Measurements from ENCODE around the gene RMP24.
A peak's percentile ranks its signal among the peaks of the same experiment; 100 is the strongest.
"Not testable (repeated sequence)": the region's sequence is repeated elsewhere in the genome, so short reads cannot be mapped to it uniquely, and the experiment has no call there.

The RMP24 gene

GRCh38 chr18:35962320-35962719 is 10.2 kb upstream of the RMP24 start:
- no peak for DNase-seq (ENCODE audit: low read depth)
- H3K4me3 ChIP-seq (ENCODE audit: low read depth, low read length): no peak overlapping the region

DNA sequence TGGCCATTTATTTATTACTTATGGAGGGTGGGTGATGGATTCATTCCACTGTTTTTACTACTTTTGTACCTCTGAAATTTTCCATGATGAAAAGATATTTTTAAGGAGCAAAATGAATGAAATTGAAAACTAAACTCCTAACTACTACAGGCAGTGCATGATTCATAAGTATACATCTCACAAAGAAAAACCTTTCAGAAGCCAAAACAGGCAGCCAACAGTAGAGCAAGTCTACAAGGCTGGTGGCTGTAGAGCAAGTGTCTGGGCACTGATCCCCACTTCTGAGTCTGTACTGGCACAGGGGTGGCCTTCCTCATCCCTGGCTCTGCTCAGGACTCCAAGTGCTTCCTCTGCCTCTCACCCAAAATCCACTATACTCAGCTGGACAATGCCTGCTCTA is 8.2 kb upstream of the RMP24 start:
- no peak overlapping the region for H3K4me3 ChIP-seq (ENCODE audit: low read depth, low read length)

DNA sequence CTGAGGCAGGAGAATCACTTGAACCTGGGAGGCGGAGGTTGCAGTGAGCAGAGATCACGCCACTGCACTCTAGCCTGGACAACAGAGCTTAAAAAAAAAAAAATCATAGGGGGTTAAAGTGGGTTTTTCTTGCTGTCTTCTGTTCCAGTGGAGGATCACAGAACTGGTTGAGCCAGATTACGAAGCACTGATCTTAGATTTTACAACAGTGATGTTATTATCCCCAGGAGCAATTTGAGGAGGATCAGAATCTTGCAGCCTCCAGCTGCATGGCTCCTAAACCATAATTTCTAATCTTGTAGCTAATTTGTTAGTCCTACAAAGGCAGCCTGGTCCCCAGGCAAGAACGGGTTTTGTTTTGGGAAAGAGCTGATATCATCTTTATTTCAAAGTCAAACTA is 4.6 kb upstream of the RMP24 start:
- DNase-seq (ENCODE audit: low read depth); H3K4me3 ChIP-seq (ENCODE audit: low read depth, low read length): not testable (repeated sequence)

More for the DNA sequence above, 8.2 kb upstream of the RMP24 start:
- DNase-seq (ENCODE audit: low read depth): no peak

GRCh38 chr18:35968278-35968880 is 4.1 kb upstream of the RMP24 start:
- no peak overlapping the region for H3K4me3 ChIP-seq (ENCODE audit: low read depth, low read length)
- no peak for DNase-seq (ENCODE audit: low read depth)

DNA sequence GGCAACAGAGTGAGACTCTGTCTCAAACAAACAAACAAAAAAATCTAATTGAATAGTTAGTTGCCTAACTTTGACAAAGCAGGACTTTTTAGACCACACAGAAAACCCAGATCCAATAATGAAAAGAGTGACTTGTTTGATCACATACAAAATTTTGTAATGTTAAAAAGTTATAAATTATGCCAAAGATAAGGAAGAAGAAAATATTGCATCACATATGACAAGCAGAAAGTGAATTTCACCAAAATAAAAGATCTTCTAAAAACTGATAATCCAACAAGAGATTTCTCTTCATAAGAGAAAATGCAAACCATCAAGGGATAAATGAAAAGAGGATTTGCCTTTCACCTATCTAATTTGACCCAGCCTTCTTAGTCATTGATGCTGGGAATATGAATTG is 2.8 kb upstream of the RMP24 start:
- DNase-seq (ENCODE audit: low read depth): no peak
- no peak overlapping the region for H3K4me3 ChIP-seq (ENCODE audit: low read depth, low read length)

DNA sequence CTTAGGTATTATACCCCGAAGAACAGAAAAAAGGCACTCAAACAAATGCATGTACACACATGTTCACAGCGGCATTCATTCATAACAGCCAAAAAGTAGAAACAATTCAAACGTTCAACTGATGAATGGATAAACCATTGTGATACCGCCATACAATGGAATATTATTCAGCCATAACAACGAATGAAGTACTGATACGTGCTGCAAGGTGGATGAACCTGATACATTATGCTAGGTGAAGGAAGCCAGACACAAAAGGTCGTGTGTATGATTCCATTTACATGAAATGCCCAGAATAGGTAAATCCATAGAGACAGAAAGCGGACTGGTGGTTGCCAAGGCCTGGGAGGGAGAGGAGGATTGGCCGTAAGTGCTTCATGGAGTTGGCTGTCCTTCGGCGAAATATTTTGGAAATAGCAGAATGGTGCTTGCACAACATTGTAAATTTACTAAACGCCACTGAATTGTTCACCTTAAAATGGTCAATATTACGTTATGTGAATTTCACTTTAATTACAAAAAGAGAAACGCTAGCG is 750 bp upstream of the RMP24 start:
- H3K4me3 ChIP-seq (ENCODE audit: low read depth, low read length): peak overlapping the region; percentile 91

GRCh38 chr18:35973650-35974049 is 1.2 kb downstream of the RMP24 start:
- no peak for DNase-seq (ENCODE audit: low read depth)
- peak overlapping the region; percentile 91 for H3K4me3 ChIP-seq (ENCODE audit: low read depth, low read length)

More for the DNA sequence above, 750 bp upstream of the RMP24 start:
- no peak for DNase-seq (ENCODE audit: low read depth)

DNA sequence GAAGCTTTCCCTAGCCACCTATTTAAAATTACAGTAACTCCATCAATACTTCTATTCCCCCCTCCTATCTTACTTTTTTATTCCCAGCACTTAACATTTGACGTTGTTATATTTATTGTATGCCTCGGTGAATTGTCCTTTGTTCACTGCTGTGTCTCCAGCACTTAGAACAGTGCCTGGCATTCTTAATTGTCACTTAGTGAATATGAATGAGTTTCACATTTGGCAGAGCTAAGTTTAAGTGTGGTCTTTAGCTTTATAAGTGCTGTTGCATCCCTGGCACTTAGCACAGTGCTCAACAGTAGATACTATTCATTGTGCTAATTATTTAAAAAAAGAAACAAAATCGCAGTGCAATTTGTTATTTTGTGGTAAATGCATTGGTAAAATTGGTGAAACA is 1.7 kb downstream of the RMP24 start:
- H3K4me3 ChIP-seq (ENCODE audit: low read depth, low read length): no peak overlapping the region
- DNase-seq (ENCODE audit: low read depth): no peak

DNA sequence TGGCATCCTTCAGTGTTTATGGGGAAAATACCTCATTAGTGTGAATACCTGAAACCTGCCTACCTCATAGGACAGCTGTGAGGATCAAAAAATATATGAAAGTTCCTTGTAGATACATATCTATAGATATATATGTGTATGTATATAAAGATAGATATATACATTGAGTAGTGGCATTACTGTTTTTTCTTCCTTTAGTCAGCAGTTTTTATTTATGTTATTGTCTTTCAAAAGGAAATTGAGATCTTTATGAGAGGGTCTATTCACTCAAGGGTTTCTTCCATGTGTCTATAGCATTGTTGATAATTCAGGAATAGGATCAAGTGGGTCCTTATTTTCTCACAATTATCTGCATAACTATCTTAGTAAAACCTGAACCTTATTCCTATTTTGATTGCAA is 6.6 kb downstream of the RMP24 start:
- H3K4me3 ChIP-seq (ENCODE audit: low read depth, low read length): no peak overlapping the region
- DNase-seq (ENCODE audit: low read depth): no peak

GRCh38 chr18:35982409-35983114 is 10.1 kb downstream of the RMP24 start:
- DNase-seq (ENCODE audit: low read depth): peak; percentile 74
- H3K4me3 ChIP-seq (ENCODE audit: low read depth, low read length): no peak overlapping the region

DNA sequence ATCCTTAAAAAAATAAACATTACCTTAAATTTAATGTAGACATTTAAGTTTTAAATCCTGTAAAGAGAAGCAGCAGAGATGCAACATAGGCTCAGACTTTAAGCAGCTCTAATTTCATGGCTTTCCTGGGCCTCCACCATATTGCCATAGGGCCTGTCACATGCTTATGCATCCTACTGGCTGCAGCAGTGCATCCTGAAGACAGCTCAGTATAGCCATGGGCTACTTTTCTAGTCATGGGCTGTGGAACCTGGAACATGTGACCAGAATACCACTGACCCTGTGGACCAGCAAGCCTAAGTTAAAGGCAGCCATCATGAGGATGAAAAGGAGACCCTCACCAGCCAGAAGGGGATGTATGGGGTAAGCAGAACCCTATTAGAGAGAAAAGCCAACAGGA is 10.7 kb downstream of the RMP24 start:
- no peak for DNase-seq (ENCODE audit: low read depth)
- H3K4me3 ChIP-seq (ENCODE audit: low read depth, low read length): no peak overlapping the region

DNA sequence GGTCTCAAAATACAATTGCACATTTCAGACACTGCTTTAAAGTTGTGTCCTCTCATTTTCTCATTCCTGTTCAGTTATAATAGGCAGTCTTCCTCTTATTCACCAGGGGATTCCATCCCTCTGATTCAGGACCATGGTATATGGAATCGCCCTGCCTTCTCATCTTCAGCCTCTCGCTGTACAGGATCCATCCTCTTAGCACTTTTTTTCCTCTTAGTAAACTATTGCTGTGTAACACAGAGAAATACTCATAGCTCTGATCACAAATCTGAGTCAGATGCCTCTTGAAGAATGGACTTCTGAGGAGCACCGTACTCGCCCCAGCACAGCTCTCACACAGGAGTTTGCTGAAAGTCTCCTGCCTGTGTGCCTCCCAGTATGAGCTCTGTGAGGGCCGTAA is 11.3 kb downstream of the RMP24 start:
- H3K4me3 ChIP-seq (ENCODE audit: low read depth, low read length): no peak overlapping the region
- peak; percentile 60 for DNase-seq (ENCODE audit: low read depth)

- no peak overlapping the region for H3K4me3 ChIP-seq (ENCODE audit: low read depth, low read length)
- DNase-seq (ENCODE audit: low read depth): no peak
Measured at GRCh38 chr18:35991696-35992095, 19.2 kb downstream of the RMP24 start.

DNA sequence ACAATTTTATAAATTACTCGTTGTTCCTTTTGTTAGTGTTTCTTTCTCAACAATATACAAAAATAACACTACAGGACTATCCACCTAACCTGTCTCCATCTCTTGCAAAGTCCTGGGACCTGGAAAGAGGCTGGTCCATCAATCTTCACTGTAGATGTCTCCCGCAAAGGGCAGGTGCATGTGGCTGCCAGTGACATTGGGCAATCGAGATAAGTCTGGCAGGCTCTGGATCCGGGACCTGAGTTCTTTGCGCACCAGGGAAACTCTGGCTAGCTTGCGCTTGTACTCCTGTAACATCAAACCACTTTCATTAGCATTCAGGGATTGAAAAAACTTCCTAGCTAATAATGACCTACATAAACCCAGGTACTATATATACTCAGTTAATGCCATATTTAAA is 20.5 kb downstream of the RMP24 start:
- DNase-seq (ENCODE audit: low read depth): no peak
- no peak overlapping the region for H3K4me3 ChIP-seq (ENCODE audit: low read depth, low read length)

DNA sequence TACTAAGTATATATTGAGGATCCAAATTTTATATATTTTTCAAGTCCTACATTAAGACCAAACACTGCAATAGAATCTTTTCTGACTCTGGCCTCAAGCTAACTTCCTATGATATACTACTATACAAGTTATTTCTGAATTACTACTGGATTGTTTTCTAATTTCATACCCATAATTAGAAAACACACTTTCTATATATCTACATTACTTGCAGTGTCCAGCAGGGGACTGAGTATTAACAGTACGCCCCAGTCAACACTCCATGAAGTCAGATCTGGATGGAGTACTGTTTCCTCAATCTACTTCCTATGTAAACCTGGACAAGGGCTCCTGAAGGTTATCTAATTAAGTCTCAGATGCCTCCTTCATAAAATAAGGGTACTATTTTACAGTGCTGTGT is 26.5 kb downstream of the RMP24 start:
- no peak for DNase-seq (ENCODE audit: low read depth)
- H3K4me3 ChIP-seq (ENCODE audit: low read depth, low read length): no peak overlapping the region

DNA sequence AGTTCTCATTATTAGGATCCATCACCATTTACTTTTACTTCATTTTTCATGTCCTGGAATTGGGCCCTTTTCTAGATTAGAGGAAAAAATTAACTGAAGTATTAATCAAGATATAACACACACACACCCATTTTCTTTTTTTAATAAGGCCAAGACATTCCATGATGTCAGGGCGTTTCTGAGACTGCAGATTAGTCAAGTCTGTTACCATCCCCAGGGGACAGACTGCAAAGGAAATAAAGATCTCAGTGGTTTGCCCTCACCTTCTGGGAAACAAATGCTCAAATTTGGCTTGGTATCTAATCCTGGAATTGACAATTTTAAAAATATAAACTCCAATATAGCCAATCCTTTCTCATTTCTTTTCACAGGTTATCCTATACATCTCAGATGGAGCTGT is 27.4 kb downstream of the RMP24 start:
- no peak for DNase-seq (ENCODE audit: low read depth)
- H3K4me3 ChIP-seq (ENCODE audit: low read depth, low read length): no peak overlapping the region

- DNase-seq (ENCODE audit: low read depth): no peak
- H3K4me3 ChIP-seq (ENCODE audit: low read depth, low read length): no peak overlapping the region
Measured at GRCh38 chr18:36006997-36007396, 34.5 kb downstream of the RMP24 start.

DNA sequence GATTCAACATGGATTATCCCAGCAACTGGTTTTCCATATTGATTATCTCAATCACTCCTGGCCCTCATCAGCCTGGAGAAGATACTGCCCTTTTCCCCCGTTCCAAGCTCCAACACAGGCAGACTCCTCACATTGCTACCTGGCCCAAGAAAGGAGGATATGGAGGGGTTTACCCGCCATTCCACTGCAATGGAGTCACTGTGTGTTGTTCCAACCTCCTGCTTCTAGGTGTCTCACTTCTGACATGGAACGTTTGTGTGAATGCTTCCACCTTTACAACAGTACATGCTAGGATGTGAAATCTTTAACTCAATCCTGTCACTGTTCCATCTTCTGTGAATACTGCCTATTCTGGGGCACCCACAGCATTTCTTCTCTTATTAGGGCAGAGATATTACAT is 36.7 kb downstream of the RMP24 start:
- no peak overlapping the region for H3K4me3 ChIP-seq (ENCODE audit: low read depth, low read length)
- no peak for DNase-seq (ENCODE audit: low read depth)

- DNase-seq (ENCODE audit: low read depth): no peak
- H3K4me3 ChIP-seq (ENCODE audit: low read depth, low read length): no peak overlapping the region
Measured at GRCh38 chr18:36012891-36013290, 40.4 kb downstream of the RMP24 start.

DNA sequence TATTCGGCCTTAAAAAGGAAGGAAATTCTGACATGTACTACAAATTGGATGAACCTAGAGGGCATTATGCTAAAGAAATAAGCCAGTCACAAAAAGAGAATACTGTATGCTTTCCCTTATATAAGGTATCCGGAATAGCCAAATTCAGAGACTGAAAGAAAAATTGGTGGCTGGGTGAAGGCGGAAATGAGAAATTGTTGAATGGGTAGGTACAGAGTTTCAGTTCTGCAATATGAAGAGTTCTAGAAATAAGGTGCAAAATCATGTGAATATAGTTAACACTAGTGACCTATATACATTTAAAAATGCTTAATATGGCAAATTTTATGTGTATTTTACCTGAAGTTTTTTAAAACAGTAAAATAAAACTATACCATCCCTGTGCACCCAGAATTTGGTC is 43.1 kb downstream of the RMP24 start:
- DNase-seq (ENCODE audit: low read depth): no peak
- no peak overlapping the region for H3K4me3 ChIP-seq (ENCODE audit: low read depth, low read length)

DNA sequence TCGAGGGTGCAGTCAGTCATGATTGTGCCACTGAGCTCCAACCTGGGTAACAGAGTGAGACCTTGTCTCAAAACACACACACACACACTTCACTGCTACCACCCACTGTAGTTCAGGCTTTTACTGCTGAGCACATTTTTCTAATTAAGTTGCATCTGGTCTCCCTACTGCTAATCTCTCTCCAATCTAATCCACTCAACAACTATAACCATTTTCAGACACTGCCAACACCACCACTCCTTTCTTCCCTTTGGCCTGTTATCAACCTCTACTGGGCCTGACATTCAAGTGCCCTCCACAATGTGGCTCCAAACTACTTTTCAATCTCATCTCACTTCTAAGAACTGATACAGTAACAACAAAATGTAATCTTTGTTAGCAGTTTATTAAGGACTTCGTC is 44.8 kb downstream of the RMP24 start:
- no peak for DNase-seq (ENCODE audit: low read depth)
- H3K4me3 ChIP-seq (ENCODE audit: low read depth, low read length): no peak overlapping the region
